ENCODE results near the gene RIOK3.
"Not testable (repeated sequence)": the region's sequence is repeated elsewhere in the genome, so short reads cannot be mapped to it uniquely, and the experiment has no call there.

Gene RIOK3, protein sequence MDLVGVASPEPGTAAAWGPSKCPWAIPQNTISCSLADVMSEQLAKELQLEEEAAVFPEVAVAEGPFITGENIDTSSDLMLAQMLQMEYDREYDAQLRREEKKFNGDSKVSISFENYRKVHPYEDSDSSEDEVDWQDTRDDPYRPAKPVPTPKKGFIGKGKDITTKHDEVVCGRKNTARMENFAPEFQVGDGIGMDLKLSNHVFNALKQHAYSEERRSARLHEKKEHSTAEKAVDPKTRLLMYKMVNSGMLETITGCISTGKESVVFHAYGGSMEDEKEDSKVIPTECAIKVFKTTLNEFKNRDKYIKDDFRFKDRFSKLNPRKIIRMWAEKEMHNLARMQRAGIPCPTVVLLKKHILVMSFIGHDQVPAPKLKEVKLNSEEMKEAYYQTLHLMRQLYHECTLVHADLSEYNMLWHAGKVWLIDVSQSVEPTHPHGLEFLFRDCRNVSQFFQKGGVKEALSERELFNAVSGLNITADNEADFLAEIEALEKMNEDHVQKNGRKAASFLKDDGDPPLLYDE

DNA sequence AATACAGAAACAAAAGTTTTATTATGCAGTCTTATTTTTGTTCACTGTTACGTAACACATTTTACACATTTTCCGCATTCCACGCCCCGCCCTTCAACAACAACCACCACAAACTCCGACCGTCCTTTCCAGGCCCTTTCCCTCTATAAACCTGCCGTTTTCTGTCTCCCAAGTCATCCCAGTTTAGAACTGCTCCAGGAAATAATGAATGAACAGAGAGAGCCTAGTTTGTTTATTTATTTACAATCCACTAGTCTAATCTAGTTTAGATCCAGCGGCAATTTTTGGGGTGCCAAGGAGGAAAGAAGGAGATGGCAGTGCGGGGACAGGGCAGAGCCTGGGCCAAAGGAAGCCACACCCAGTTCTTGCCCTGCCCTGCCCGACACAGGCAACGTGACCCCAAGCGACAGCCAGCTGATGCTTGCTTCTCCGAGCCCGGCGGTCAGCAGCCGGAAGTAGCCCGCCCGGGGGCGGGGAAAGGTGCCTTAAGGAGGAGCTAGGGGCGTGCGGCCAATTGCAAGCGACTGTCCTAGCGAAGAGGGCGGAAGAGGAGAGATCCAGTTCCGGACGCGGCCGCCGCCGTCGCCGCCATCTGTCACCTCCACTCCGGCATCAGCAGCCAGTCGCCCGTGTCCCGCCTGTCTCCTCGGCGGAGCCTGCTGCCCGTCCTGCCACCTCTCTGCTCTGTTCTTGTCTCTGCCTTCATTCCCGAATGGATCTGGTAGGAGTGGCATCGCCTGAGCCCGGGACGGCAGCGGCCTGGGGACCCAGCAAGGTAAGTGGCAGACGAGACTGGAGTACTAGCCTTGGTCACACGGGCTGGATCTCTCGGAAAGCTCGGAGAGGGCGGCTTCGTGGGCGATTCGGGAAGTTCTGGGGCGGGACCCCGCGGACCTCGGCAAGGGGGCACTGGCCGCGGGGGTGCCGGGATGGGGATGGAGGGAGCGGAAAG lies at the start of gene RIOK3:
TSS of gene RIOK3 (plus strand) at position 560 of the 952 bp plus-strand sequence. CDS start at position 713, 153 bp downstream.
- peak; percentile 97 for DNase-seq

DNA sequence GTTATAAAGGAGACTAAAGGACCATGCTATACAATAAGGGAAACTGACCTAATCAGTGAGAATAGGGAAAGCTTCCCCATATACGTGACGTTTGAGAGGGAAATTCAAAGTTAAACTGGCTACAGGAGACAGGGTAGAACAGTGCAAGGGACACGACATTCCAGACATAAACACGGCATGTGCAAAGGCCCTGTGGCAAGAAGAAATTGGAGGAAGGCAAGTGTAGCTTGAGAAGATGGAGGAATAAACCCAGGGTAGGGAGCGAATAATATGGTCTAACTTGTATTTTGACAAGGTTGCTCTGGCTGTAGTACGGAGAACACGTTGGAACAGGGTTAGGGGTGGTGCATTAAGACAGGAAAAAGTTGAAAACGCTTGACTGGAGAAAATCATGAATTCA lies 49.8 kb upstream of the RIOK3 start:
- DNase-seq, result no peak

DNA sequence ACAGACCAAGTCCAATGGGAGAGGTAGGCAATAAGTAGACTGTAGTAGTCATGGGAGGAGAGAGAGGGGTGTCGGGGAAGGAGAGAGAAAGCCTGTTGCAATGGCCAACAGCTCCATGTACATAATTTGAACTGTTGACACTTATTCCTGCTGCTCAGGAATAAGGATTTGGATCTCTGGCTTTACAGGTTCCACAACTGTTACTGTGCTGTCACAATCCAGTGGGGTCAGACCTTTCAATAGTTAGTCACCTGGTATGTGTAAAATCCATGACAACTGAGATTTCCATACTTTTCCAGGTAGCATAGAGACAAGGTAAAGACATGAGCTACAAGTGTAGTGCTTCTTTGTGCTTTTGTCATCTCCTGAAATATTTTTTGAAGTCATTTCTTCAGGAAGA lies 47.5 kb upstream of the RIOK3 start:
- no peak for DNase-seq

DNA sequence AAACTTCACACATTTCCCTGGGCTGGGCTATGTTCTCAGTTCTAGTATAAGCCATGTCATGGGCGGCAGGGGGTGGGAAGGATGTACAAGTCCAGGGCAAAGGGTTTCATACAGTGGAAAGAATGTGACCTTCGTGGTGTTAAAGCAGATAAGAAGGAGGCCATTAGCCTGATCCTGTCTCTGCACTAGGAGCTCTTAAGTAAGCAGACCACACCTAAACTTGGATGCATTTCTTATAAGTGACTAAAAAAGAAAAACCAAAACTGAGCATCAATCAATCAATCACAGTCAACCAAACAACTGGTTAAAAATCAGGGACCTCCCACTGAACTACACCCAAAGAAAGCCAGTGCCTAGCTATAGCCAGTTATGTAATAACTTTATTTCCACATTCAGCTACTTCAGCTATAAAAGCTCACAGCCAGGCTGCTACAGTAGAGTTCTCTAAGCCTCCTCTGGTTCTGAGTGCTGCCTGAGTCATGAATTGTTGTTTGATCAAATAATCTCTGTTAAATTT lies 46.8 kb upstream of the RIOK3 start:
- no peak for DNase-seq

DNA sequence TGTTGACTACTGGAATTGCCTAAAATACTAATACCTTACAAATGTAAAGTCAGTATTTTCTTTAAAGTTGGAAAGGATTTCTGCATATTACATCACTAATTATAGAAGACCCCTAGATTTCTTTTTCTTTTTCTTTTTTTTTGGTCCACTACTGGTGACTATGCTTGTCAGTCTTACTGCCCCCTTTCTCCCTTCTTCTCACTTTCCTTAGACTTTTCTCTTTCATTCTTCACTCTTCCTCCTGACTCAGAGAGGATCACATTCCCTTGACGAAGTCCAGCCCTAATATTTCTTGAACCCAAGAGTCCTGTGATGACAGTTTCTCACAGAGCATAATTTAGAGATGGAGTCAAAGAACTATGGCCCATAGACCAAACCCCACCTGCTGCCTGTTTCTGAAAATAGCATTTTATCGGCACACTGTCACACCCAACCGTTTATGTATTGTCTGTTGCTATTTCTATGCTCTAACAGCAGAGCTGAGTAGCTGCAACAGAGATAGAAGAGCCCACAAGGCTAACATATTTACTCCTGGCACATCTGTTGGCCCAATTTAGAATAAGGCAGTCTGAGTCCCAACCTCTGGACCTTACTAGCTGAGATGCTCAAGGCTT lies 40.6 kb upstream of the RIOK3 start:
- DNase-seq, result no peak

DNA sequence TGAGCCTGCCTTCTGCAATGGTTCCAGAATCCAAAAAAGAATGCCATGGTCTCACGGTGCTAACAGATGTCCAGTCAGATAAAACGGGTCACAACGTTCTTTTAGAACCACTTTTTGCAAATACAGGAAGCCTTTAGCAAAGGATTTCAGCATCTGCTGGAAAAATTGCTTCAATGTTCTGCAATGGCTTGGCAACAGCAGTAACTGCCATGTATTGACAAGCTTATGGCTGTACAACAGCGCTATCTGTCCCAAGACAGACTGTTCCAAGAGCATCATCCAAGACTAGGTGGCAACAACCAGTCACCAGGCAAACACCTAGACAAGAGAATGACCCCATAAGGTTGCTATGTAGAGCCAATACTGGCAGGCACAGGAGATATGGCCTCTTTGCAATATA lies 37.6 kb upstream of the RIOK3 start:
- no peak for DNase-seq

DNA sequence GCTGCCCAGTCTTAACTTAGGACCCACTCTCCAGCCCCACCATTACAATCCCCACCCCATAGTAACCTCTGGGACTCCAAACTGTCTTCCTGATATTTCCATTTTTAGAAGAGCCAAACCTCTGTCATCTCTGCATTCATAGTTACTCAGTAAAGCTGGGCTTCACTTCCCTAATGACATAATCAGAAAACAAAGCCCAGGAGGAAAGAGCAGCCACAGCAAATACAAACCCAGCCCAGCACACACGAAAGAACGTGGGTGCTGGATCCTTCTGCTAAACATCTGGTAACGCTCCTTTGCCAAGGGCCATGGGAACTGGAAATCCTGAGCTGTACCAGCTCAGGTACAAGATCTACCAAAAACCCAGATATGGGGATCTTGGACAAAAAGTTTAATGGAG lies 36.8 kb upstream of the RIOK3 start:
- no peak for DNase-seq

DNA sequence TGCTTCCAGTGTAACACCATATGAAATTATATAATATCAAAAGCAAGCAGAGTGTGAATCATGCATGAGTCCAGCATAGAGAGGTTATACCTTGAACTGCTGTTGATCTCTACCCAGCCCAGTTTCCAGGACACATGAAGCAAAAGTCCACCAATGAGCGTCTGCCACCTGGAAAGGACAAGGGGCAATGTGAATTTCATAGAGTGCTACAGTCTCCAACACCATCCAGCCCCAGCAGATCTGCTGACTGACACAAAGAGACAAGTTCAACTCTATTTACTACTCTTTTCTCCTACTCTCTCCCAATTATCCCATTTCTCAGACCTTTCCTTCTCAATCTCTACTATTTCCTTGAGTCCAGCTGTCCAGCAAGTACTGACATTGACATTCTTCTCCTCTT lies 31.8 kb upstream of the RIOK3 start:
- DNase-seq, result no peak

DNA sequence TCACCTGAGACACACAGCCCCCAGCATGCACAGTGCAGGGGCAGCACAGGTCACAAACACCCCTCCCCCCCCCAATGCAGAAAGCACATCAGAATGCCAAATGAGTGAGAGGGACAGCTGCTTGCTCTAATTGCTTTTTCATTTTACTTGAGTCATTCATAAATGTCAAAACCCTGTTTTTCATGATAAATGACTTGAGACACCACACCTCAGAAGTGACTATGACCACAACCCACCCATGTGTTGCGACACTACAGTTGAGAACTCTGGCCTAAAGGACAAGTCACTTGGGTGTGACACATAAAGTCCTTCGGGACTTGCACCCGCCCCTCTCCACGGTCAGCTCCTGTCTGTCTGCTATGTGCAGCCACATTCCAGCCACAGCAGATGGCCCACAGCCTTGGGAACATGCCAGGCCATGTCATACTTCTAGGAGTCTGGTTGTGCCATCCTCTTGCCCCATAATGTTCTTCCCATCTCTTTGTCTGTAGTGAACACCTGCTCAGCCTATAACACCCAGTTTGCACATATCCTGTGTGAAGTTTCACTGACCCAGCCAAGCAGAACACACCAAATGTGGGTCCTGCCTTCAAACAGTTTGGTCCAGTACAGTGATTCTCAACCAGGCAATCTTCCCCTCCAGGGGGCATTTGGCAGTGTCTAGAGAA lies 30.2 kb upstream of the RIOK3 start:
- DNase-seq, result no peak

DNA sequence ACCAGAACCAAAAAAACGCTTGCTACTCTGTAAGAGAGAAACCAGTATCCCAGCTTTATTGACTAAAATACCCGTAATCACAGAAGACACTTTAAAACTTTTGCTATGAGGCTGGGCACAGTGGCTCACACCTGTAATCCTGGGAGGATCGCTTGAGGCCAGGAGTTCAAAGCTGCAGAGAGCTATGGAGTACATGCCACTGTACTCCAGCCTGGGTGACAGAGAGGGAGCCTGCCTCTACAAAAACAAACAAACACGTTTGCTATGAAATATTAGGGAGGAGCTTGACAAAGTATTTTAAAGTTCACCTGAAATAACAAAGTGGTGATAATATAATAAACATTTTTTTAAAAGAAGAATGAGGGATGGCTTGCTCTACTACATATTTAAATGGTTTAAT lies 28.5 kb upstream of the RIOK3 start:
- no peak for DNase-seq

DNA sequence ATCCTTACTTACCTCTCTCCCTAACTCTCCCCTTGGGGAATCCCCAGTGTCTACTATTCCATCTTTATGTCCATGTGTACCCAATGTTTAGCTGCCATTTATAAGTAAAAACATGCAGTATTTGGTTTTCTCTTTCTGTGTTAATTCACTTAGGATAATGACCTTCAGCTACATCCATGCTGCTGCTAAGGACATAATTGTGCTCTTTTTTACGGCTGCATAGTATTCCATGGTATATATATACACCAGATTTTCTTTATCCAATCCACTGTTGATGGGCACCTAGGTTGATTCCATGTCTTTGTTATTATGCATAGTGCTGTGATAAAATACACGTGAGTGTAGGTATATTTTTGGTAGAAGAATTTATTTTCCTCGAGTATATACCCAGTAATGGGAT lies 24.3 kb upstream of the RIOK3 start:
- no peak for DNase-seq

DNA sequence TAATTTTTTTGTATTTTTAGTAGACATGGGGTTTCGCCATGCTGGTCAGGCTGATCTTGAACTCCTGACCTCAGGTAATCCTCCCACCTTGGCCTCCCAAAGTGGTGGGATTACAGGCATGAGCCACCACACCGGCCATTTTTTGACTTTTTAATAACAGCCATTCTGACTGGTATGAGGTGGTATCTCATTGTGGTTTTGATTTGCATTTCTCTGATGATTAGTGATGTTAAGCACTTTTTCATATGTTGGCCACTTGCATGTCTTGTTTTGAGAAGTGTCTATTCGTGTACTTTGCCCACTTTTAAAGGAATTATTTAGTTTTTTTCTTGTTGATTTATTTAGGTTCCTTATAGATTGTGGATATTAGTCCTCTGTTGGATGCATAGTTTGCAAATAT lies 23.5 kb upstream of the RIOK3 start:
- DNase-seq, result not testable (repeated sequence)

DNA sequence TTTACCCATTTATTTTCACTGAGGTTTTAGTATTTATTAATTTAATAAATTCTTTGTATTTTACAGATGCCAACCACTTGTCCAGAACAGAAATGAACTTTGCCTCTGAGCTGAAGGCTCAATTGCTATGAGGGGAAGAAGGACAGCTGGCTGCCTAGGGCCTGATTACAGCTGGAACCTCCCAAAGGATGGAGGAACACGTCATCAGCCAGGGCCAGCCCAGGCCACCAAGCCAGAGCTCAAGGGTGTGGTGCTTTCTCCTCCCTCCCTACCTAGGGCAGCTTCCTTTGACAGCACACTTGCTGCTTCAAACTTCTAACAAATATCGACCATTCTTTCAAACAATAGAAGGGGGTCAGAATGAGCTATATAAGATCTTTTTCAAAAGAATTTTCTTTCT lies 19.7 kb upstream of the RIOK3 start:
- DNase-seq, result no peak

DNA sequence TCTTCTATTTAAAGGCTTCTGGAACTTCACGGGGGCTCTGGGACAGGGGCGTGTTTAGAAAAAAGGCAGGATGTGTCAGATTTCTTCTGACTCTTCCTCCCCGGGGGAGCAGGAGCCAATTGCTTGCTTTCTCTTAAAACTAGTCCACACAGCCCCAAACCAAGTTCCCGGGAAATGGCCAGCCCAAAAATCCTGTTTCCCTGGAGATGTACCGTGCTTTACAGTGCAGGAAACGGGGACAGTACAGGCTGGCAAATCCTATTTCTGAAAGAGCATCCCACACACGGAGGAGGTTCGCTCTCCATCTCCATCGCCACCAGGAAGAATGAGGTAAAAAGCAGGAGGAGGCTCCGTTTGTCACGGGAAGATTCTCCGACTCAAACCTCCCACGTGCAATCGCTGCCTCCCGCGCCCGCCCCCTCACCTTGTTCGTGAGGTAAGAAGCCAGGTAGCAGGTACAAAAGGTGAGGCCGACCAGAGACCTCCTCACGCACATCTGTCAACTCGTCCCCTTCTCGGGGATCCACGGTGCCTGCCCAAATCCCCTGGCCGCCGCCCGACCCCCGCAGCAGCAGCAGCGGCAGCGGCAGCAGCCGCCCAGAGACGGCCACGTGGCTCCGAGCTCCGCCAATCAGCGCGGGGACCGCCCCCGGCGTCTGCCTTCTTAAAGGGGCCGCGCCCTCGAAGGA lies 15.6 kb upstream of the RIOK3 start:
- peak; percentile 84 for DNase-seq

DNA sequence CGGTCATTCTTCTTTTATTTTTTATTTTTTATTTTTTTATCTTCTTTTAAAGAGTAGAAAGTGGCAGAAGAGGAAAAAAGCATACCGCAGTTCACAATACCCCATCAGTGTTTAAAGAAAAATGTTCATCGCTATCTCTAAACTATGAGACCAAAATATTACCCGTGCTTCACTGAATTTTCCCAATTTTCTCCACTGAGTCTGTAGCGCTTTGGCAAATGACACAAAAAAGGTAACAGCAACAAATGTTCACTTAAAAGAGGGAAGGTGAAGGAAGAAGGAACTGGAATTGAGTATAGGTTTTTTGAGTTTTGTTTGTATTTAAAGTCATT lies 15.1 kb upstream of the RIOK3 start:
- DNase-seq, result no peak

DNA sequence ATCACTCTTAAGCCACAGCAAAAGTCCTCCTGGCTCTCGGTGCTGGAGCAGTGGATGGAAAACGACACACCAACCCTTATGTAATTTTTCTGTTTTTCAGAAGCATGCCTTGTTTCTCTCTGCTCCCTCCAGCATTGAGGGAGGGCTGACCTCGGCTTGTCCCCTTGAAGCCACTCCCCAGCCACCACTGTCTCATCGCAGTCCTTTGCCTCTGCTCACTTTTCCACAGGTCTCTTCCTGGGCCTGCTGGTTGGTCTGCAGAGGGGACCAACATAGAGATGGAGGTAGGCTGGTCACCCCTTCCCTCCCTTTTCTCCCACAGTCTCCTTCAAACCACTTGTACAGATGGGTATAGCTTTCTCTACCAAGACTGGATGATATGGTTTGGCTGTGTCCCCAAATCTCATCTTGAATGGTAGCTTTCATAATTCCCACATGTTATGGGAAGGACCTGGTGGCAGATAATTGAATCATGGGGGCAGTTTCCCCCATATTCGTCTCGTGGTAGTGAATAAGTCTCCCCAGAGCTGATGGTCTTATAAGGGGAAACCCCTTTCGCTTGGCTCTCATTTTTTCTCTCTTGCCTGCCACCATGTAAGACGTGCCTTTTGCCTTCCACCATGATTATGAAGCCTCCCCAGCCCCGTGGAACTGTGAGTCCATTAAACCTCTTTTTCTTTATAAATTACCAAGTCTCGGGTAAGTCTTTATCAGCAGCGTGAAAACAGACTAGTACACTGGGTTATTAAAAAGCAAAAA lies 14.3 kb upstream of the RIOK3 start:
- no peak for DNase-seq

DNA sequence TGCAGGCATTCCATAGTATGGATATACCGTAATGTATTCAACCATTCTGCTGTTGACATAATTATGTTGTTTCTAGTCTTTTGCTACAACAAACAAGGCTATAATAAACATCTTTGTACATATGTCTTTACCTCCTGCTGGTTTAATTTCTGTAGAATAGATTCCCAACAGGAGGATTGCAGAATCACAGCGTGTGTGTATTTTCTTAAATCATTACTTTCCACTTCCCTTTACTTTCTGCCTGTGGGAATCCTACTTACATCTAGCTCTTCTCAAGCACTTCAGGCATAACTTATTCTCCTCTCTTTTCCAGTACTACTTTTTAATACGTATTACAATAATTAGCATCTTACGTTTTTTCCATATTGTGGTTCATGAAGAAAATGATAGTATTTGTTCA lies 13.0 kb upstream of the RIOK3 start:
- no peak for DNase-seq

DNA sequence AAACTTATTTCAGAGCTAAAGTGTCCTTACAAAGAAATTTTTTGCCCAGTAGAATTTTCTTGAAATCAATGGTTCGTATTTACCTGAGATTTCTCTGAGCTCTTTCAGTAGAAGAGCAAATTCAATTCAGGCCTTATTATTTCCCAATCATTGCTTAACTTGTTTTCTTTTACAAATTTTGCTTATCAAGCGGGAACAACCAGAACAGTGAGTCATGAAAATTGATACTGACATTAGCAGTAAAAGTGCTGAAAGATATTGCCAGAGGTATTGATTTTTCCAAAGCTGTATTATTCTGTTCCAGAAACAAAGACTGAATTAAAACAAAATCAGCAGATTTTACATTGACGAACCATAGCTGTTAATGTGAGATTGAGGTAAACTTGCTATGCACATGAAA lies 10.1 kb upstream of the RIOK3 start:
- DNase-seq, result no peak

DNA sequence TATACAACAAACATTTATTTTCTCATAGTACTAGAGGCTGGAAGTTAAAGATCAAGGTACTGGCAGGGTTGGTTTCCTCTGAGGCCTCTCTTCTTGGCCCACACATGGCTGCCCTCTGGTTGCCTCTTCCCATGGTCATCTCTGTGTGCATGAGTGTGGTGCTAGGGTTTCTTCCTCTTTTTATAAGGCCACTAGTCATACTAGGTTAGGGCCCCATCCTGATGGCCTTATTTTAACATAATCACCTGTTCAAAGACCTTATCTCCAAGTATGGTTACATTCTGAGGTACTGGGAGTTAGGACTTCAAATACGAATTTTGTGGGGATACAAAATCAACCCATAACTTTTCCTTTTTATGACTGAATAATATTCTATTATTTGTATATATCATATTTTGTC lies 4.8 kb upstream of the RIOK3 start:
- no peak for DNase-seq

DNA sequence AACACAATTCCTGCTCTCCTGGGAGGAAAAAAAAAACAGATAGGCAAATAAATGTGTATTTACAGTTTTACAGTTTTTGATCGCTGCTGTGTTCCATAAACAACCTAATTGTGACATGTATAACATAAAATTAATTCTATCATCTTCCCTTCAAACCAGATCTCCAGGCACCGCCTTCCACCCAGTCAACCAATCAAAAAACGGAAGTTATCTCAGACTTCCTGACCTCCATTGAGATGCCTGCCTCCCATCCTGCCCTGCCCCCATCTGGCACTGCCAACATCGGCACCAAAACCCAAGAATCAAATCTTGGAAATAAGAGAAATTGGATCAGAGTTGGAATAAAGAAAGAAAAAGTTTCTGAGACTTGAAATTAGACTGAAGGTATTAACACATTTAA lies 3.1 kb upstream of the RIOK3 start:
- no peak for DNase-seq

DNA sequence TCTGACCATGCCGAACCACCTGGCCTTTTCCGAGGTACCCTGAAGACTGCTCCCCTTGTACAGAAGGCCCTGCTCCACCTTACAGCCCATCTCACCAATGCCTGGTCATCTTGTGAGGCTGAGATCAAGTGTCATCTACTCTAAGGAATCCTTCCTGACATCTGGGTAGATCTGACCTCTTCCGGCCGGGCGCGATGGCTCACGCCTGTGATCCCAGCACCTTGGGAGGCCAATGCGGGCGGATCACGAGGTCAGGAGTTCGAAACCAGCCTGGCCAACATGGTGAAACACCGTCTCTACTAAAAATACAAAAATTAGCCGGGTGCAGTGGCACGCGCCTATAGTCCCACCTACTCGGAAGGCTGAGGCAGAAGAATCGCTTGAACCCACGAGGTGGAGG lies 2.1 kb upstream of the RIOK3 start:
- no peak for DNase-seq

Measured in activated CD4-positive, CD25-positive, alpha-beta regulatory T cell treated with anti-CD3 and anti-CD28 coated beads, Interleukin-2, amount 50 U/mL, for 72 hours (primary cell).